GM19043 (cell line): Measurements from ENCODE around the gene CCL14.
"Not testable (repeated sequence)": the region's sequence is repeated elsewhere in the genome, so short reads cannot be mapped to it uniquely, and the experiment has no call there.

Experiments
- ATAC-seq: cut with Tn5 transposase; IDR thresholded peaks from one replicate; pipeline ENCODE4 v1.9.1; 2021; ENCODE audit warnings: low read depth; ENCODE audit not compliant: unreplicated experiment

Gene CCL14

DNA sequence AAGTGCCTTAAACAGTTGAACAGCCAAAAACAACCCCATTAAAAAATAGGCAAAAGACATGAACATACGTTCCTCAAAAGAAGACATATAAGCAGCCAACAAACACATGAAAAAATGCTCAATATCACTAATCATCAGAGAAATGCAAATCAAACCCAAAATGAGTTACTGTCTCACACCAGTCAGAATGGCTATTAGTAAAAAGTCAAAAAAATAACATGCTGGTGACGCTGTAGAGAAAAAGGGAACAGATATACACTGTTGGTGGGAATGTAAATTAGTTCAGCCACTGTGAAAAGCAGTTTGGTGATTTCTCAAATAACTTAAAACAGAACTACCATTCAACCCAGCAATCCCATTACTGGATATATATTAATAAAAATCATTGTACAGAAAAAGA lies 8.8 kb upstream of the CCL14 start:
- ATAC-seq: not testable (repeated sequence)

GRCh38 chr17:35991075-35991474 lies 4.5 kb upstream of the CCL14 start:
- ATAC-seq: no peak

DNA sequence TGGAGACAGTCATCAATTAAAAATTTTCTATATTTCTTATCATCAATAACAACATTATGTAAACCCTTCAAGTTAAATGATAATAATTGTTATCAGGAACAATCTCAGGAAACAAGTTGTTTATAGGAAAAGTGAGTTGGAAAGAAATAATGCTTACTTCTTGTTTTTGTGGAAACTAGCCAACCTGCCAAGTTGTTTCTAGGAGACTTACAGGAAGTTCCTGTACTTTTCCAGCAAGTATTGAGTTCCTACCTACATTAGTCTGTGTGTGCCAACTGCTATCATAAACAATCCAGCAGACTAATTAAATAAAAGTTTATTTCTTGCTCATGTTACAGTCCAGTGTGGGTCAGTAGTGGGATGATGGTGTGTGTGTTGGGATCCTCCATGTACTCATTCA lies 1.6 kb upstream of the CCL14 start:
- no peak for ATAC-seq

GRCh38 chr17:35984140-35984539 lies 2.4 kb downstream of the CCL14 start:
- no peak for ATAC-seq

GRCh38 chr17:35982409-35983191 lies 3.9 kb downstream of the CCL14 start:
- ATAC-seq: no peak

DNA sequence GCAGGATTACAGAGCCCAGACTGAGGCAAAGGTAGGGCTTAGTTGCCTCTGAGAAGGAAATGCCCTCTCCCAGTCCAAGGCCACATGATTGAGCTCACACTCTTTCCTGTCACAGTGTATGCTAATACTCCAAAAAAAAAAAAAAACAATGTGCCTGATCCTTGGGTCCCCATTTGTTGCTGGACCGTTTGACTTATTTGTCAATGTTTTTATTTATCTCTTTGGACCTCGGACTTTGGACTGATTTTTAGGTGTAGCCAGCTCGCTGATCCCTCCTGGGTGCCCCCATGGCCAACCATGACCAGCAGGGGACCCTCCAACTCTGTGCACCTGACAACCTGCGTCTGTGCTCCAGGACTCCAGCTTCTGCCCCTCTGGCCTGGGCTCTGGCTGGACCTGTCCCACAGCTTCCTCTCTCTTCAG lies 4.6 kb downstream of the CCL14 start:
- ATAC-seq: no peak

DNA sequence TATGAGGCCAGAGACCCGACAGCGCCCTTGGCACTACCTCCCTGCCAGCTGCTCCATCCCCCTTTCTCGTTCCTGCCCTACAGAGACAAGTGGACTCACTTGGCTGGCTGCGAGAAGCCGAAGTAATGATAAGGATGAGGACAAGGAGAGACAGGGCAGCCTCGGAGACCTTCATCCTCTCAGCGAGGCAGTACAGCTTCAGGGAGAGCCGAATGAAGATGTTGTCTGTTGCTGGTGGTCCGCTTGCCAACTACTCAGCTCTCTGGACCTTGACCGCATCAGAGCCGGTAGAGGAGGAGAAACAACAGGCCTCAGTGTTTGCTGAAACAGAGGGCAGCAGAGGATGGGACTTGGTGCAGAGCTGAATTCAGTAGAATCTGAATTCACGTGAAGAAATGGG lies 5.3 kb downstream of the CCL14 start, which contains the start of gene CCL16:
TSS of gene CCL16 (minus strand) at position 252 of the 400 bp plus-strand sequence. CDS start at position 175, 77 bp downstream.
- ATAC-seq: no peak

DNA sequence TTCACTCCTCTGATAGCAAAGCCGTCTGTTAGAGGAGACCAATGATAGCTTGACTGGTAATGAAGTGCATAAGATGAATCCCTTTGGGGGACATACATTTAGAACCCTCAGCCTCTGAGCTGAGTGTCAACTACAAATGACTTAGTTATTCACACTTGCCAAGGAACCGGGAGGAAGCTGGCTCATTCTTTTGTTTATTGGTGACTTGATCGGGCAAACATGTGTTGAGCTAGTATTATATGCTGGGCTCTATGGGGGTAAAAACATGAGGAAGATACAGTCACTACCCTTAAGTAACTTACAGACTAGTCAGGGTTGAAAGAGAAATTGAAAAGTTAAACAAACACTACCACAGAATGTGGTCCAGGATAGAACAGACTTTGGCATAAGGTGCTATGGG lies 8.2 kb downstream of the CCL14 start:
- no peak for ATAC-seq

DNA sequence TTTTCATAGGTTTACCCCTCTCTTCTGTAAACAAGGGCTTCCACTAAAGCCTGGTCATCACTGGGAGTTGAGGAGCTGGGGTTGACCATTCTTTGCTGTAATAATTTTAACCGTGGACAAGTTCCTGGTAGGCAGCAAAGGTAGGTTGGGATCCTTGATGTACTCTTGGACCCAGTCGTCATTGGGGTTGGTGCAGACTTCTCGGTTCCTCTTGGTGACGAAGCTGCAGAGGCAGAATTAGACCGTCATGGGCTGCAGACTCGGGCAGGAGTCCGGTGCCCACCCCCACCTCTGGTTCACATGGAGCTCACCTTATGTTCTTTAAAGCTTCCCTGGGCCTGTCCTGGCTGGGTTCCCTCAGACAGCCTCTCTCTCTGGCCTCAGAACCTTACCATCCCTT lies 9.0 kb downstream of the CCL14 start:
- ATAC-seq: no peak

GRCh38 chr17:35973333-35974260 lies 12.9 kb downstream of the CCL14 start:
- no peak for ATAC-seq

- ATAC-seq: no peak
Observed at GRCh38 chr17:35972945-35973332, 13.6 kb downstream of the CCL14 start.

GRCh38 chr17:35972535-35972934 lies 14.0 kb downstream of the CCL14 start:
- ATAC-seq: no peak

- no peak for ATAC-seq
Observed at GRCh38 chr17:35972066-35972465, 14.5 kb downstream of the CCL14 start.

DNA sequence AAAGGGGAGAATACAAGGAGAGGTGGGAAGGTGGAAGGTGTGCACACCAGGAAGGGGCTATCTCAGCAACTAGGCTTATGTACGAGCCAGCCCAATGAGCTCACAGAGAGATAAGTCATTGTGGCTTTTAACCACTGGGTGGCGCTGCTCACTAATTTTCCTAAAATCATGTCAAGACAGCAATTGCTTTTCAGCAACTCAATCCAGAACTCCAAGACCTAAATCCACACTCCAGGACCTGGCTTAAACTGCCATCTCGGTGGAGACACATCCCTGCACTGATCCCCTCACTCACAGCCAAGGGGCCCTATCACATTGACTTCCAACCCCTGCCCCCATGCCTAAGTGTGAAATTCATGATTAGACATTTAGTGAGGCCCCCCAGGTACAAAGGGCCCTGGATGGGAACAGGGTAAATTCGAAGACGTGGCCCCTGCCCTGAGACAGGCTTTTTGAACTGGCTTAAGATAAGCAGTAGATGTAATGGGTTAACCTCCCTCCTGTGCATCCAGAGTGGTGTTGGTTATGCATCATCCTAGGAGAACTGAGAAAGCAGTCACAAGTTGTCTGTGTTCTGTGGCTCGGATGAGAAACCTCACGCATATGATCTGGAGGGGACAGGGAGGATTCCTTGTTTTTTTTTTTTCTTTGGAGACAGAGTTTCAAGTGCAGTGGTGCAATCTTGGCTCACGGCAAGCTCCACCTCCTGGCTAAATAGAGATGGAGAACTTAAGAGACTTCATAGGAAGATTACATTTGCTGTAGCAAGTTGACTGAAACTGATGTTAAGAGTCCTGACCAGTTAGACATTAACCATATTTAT lies 16.8 kb downstream of the CCL14 start:
- no peak for ATAC-seq

GRCh38 chr17:35968520-35969054 lies 17.9 kb downstream of the CCL14 start:
- no peak for ATAC-seq

DNA sequence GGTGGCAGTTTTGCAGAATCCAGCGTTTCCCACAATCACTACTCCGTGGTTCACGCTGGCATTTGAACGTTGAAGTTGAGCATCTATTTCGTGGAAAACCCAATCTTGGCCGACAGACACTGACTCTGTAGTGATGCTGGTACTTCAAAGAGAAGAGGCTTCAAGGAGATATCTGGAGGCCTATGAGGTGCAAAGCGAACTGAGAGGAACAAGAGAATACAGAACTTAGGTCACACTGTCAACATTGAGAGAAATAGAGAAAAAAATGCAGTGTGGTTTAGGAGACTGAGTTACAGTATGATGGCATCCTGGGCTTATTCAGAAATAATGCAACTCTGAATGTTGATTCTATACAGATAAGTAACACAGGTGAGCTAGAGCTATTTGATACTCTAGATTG lies 21.3 kb downstream of the CCL14 start:
- ATAC-seq: no peak

GRCh38 chr17:35963663-35964062 lies 22.9 kb downstream of the CCL14 start:
- no peak for ATAC-seq

DNA sequence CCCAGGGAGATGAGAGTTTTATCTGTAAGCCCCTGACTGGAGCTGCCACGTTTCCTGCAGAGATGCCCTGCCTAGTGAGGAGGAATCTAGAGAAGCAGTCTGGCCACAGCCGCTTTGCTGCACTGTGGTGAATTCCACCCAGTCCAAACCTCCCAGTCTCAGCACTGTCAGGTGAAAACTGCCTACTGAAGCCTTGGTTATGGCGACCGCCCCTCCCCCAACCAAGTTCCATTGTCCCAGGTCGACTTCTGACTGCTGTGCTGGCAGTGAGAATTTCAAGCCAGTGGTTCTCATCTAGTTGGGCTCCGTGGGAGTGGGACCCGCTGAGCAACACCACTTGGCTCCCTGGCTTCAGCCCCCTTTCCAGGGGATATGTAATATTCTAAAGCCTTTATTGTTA lies 32.8 kb downstream of the CCL14 start:
- no peak for ATAC-seq

GRCh38 chr17:35949401-35949800 lies 37.1 kb downstream of the CCL14 start:
- ATAC-seq: no peak

GRCh38 chr17:35948092-35948491 lies 38.4 kb downstream of the CCL14 start:
- no peak for ATAC-seq
